HG02870 (cell line): ENCODE results near the gene TARS2.

Experiments
- ATAC-seq: cut with Tn5 transposase; IDR thresholded peaks from one replicate; pipeline ENCODE4 v1.9.1; 2021; ENCODE audit warnings: mild to moderate bottlenecking, moderate library complexity; ENCODE audit not compliant: unreplicated experiment

TARS2 gene

DNA sequence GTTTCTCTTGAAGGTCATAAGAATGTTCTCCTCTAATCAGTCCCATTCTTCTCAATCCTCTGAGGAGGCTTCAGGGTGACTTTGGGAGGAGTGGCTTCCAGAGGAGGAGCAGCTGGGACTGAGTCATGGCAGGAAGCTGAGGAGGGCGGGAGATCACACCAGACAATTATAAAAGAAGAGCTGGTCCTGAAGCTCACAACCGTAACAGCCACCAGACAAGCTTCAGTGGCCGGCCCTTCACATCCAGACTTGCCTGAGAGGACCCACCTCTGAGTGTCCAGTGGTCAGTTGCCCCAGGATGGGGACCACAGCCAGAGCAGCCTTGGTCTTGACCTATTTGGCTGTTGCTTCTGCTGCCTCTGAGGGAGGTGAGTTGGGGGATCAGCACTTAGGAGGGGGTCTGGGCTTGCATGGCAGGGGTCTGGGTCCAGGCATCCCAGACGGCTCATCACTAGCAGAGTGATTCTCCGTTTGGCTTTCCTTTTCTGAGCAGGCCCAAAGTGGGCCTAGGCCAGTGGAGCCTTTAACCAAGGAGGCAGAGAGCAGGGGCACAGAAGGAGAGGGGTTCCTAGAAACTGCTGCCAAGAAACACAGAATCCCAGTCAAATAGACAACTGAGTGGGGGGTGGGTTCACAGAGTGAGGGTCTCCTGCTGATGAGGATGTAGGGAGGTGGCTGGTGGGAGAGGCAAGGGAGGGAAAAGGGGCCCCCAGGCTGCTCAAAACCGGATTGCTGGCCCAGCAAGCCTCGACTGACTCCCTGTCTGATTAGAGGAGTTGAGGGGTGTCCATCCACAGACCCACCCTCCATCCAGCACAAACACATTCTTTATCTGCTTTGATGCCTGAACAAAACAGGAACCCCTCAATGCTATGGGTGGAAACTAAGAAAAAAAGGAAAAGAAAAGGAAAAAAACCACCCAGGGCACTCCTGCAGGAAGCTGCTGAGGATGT is 21.0 kb downstream of the TARS2 start, which contains the start of gene ECM1:
Gene ECM1, plus strand, starts transcription at position 198 of the 953 bp plus-strand sequence. Its CDS starts 101 bp downstream, at position 299.
- ATAC-seq: no peak

- no peak for ATAC-seq
These were observed 21.8 kb downstream of the TARS2 start for GRCh38 chr1:150508982-150509381.

GRCh38 chr1:150511551-150511950 is 24.3 kb downstream of the TARS2 start:
- no peak for ATAC-seq

GRCh38 chr1:150511985-150512660 is 24.9 kb downstream of the TARS2 start:
- no peak for ATAC-seq

GRCh38 chr1:150512846-150513245 is 25.6 kb downstream of the TARS2 start:
- no peak for ATAC-seq

- no peak for ATAC-seq
These were observed 26.2 kb downstream of the TARS2 start for GRCh38 chr1:150513351-150513791.

DNA sequence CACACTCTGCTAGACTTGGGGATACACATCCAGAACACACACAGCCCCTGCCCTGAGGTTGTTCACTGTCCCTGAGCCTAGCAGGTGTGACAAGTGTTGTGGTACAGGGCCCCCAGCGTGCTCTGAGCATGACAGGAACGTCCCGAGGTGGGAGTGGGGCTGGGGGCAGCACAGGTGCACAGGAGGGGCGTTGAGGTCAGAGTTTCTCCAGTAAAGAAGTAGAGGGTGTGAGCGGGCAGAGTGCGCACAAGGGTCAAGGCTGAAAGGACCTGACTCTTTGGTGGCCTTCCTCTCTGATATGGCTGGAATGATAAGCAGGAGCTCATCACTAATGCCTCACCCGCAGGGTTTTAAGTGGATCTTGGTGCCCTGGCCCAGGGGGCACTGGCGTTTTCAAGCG is 27.0 kb downstream of the TARS2 start:
- no peak for ATAC-seq

DNA sequence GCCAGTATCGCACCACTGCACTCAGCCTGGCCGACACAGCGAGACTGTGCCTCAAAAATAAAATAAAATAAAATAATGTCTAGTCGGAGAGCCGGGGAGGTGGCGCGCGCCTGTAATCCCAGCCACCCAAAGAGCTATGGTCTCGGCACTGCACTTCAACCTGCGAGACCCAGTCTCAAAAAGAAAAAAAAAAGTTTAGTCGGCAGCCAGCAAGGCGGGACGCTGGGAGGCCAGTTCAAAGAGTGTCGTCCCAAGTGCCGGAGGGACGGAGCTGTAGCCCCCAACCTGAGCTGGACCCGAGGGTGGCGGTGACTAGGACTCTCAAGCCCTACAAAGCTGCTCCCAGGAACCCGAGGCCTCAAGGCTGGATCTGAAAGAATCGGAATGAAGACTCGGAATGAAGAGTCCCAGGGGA is 27.7 kb downstream of the TARS2 start:
- ATAC-seq: no peak

- peak; percentile 94 for ATAC-seq
These were observed 28.3 kb downstream of the TARS2 start, which contains the start of gene FALEC for GRCh38 chr1:150515328-150516049. Gene FALEC (plus strand): TSS chr1:150515752.

DNA sequence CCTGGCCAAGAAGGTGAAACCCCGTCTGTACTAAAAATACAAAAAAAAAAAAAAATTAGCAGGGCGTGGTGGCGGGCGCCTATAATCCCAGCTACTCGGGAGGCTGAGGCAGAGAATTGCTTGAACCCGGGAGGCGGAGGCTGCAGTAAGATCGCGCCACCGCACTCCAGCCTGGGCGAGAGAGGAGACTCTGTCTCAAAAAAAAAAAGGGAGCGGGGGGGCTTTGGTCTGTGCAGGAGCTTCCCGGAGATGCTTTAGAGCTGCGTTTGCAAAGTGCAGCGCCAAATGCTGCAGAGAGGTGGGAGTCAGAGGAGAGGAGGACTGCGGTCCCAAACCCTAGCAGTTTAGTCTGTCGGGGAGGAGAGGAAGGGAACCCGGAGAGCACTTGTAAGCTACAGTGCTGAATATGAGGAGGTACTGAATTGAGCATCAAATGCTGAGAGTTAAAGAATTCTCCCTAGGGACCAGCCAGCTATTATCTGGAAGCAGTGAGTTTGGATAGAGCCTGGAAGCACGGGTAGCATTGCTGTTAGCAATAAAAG is 28.9 kb downstream of the TARS2 start:
- ATAC-seq: no peak

DNA sequence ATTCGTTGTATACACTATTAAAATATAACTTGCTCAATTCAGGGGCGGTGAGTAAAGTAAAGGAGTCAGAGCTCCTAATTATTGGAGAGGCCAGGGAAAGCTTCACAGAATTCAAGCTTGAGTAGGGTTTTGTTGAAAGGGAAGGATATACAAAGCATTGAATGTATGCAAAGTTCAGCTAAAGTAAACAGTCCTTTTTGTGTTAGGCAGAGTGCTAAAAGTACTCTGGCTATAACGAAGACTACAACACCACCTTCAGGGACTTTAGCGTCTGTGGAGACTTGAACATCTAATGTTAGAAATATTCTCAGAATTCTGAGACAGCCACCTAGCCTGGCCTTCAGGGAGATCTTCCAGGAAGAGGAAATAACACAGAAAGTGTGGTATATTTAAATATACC is 29.4 kb downstream of the TARS2 start:
- no peak for ATAC-seq

- no peak for ATAC-seq
These were observed 34.2 kb downstream of the TARS2 start for GRCh38 chr1:150521196-150521968.

- no peak for ATAC-seq
These were observed 38.1 kb downstream of the TARS2 start for GRCh38 chr1:150525348-150525747.

GRCh38 chr1:150528196-150528595 is 41.0 kb downstream of the TARS2 start:
- ATAC-seq: no peak

DNA sequence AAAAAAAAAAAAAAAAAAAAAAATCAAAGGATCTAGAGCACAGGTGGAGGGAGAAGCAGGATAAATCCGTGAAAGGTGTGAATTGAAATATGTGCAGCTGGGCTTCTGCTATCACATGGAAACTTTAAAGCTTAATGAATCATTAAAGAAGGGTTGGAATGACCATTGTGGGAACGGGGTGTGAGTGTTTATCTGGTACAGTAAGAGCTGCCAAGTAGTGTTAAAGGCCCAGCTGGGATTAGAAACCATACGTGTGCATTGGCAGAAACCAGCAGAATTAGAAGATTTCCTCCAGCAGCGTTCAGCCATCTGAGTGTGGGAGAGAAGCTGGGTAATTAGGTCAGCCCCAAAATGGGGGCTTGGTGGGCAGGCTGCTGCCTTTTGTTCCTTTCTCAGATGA is 41.8 kb downstream of the TARS2 start:
- ATAC-seq: no peak

DNA sequence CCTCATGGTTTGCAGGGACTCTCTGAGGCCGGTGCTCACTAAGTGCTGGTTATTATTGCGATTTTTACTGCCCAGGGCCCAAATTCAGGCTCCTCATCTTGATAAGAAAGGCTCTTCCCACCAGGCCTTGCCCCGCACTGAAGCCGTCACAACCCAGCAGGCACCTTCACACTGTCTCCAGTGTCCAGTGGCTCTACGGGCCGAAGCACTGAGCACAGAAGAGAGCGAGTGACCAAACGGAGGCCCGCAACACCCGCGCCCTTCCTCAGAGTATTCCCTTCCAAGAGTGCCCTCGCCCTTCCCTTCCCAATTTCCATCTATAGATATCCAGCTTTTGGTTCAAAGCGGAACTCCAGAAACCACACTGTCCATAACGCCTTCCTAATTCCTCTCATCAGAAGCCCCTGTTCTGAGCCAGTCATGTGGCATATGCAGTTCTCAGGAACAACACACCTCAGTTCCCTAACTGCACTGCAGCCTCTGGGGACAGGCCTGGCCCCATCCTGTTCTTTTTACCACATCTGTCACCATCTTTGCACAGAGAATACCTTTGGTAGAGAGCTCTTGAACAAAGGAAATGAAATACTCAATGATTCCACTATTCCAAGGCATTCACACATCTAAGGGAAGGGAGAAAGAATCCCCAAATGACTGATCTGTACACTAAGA is 43.4 kb downstream of the TARS2 start:
- ATAC-seq: no peak

DNA sequence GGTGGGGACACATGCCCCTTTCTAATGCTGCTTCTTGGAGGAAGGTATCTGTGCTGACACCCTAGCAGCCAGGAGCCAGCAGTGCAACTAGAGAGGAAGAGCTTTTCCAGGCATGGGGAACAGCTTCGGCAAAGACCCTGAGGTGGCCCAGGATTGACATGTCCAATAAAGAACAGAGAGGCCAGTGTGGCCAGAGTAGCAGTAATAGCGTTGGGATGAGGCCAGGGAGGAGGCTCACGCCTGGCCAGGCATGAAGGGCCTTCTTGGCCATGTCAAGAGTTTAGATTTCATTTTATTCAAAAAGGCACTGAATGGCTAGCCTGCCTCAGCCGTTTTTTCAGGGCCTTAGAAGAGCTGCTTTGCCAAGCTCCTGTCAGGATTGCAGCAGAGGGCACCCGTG is 45.6 kb downstream of the TARS2 start:
- ATAC-seq: no peak

DNA sequence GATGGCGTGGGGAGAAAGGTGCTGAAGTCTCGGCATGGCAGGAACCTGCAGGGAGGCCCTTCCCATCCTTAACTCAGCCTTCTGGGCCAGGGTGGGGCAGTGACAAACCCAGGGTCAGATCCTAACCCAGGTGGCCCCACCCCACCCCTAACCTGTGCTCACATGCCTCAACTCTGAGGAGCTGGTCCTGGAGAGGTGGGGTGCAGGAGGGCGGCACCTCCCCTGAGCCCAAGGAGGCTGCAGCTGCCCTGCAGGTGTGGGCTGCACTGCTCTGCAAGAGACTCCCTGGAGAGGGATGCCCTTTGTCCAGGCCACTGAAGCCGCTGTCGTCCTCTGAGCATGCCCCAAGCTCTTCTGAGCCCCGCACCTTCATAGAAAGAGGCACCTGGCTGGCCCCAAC is 46.8 kb downstream of the TARS2 start:
- no peak for ATAC-seq

DNA sequence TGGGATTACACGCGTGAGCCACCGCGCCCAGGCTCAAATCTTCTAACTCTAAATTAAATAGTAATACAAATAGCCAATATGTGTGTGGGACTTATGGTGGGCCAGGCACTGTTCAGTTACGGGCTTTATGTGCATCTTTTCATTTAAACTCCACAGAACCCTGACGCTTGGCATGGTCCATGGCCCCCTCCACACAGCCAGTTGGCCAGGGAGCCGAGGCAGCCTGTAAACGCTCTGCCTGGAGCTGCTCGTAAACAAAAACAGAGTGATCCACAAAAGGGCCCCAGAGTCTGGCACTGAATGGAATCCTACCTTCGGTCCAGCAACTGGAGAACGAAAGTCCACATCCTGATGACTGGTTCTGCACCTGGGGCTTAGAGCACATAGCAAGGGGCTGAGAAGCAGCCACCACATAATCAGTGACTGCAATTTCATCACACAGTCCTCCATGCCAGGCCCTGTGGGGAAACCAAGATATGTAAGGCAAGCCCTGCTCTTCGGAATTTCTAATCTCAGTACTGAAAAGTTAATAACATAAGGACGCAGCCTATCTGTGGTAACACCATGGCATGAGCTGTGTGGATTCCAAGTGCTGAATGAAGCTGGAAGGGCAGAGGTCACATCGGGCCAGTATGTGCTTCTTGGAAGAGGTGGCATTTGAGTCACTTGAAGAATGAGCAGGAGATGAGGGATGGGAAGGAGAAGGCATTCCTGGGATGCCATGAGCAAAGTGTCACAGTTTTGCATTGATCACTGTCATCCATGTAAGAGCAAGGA is 48.5 kb downstream of the TARS2 start:
- no peak for ATAC-seq
